Astrocyte (in vitro differentiated cells and primary cell): ENCODE results near the gene MPP2. TPM values are rescaled to one million over a fixed set of nuclear protein-coding genes. Genes with fewer than 3 reads are reported as not detected.

ENCODE experiments used
- DNase-seq: peaks from one replicate; pipeline ENCODE4 v3.0.0-alpha.2; 2010; ENCODE audit warnings: low read depth
- FAIRE-seq: peaks from 2 replicates; lab custom pipeline; 2011; peaks lifted over from hg19 to GRCh38; lab: Jason Lieb, UNC
- H2AFZ ChIP-seq: 2 replicates; pipeline ENCODE4 v1.6.0; 2012; ENCODE audit warnings: low read depth, low read length, inconsistent platforms
- H3K27ac ChIP-seq: 2 replicates; pipeline ENCODE4 v1.5.1; 2011; ENCODE audit warnings: low read depth, low read length, inconsistent platforms
- H3K27me3 ChIP-seq: 2 replicates; pipeline ENCODE4 v1.6.0; 2011; ENCODE audit warnings: low read length, inconsistent platforms; ENCODE audit not compliant: insufficient read depth
- H3K36me3 ChIP-seq: 2 replicates; pipeline ENCODE4 v1.5.1; 2011; ENCODE audit warnings: low read length, inconsistent platforms; ENCODE audit not compliant: insufficient read depth
- H3K4me1 ChIP-seq: 2 replicates; pipeline ENCODE4 v1.5.1; 2011; ENCODE audit warnings: low read length, inconsistent platforms; ENCODE audit not compliant: insufficient read depth
- H3K4me2 ChIP-seq: 2 replicates; pipeline ENCODE4 v1.6.0; 2012; ENCODE audit warnings: low read length, inconsistent platforms
- H3K4me3 ChIP-seq: 2 replicates; pipeline ENCODE4 v1.5.1; 2011; ENCODE audit warnings: low read depth, mild to moderate bottlenecking, low read length, inconsistent platforms; ENCODE audit not compliant: insufficient read depth
- H3K79me2 ChIP-seq: 2 replicates; pipeline ENCODE4 v1.6.0; 2012; ENCODE audit warnings: mild to moderate bottlenecking, low read length, inconsistent platforms; ENCODE audit not compliant: insufficient read depth
- H3K9ac ChIP-seq: 2 replicates; pipeline ENCODE4 v1.6.0; 2012; ENCODE audit warnings: mild to moderate bottlenecking, low read length, inconsistent platforms
- H3K9me3 ChIP-seq: 2 replicates; pipeline ENCODE4 v1.5.1; 2012; ENCODE audit warnings: low read depth, mild to moderate bottlenecking, low read length, inconsistent platforms; ENCODE audit not compliant: insufficient read depth
- H4K20me1 ChIP-seq: 2 replicates; pipeline ENCODE4 v1.6.0; 2012; ENCODE audit warnings: low read length, inconsistent platforms; ENCODE audit not compliant: insufficient read depth
- H3K27ac Mint-ChIP-seq: one replicate; pipeline ENCODE4 v1.8.0; 2021; ENCODE audit warnings: mild to moderate bottlenecking, mixed read lengths; ENCODE audit not compliant: unreplicated experiment
- H3K27me3 Mint-ChIP-seq: one replicate; pipeline ENCODE4 v1.8.0; 2021; ENCODE audit warnings: low read depth, mixed read lengths; ENCODE audit not compliant: unreplicated experiment
- H3K36me3 Mint-ChIP-seq: one replicate; pipeline ENCODE4 v1.8.0; 2021; ENCODE audit warnings: low read depth, mixed read lengths; ENCODE audit not compliant: unreplicated experiment
- H3K4me1 Mint-ChIP-seq: one replicate; pipeline ENCODE4 v1.8.0; 2021; ENCODE audit warnings: low read depth, mixed read lengths; ENCODE audit not compliant: unreplicated experiment
- H3K4me3 Mint-ChIP-seq: one replicate; pipeline ENCODE4 v1.8.0; 2021; ENCODE audit warnings: mild to moderate bottlenecking, moderate library complexity, mixed read lengths; ENCODE audit not compliant: unreplicated experiment
- H3K9me3 Mint-ChIP-seq: one replicate; pipeline ENCODE4 v1.8.0; 2021; ENCODE audit warnings: mild to moderate bottlenecking, mixed read lengths; ENCODE audit not compliant: unreplicated experiment
- EZH2 ChIP-seq: IDR thresholded peaks from 2 replicates; pipeline ENCODE4 v1.6.1; 2012; ENCODE audit warnings: mild to moderate bottlenecking, low read length, inconsistent platforms; ENCODE audit not compliant: insufficient read depth
- total RNA-seq: library from RNA; stranded (reverse); gene quantifications from 2 replicates; pipeline ENCODE4 v1.2.1, GENCODE V29; 2021
- TF ChIP-seq, protein P1 (sequence below): IDR thresholded peaks from 2 replicates; pipeline ENCODE4 v1.5.1; 2011; ENCODE audit warnings: low read depth, mild to moderate bottlenecking, inconsistent platforms, low read length, moderate library complexity; ENCODE audit not compliant: insufficient read depth

Gene MPP2
- total RNA-seq, 1 donor from 2014 or later: 8.0 TPM

DNA sequence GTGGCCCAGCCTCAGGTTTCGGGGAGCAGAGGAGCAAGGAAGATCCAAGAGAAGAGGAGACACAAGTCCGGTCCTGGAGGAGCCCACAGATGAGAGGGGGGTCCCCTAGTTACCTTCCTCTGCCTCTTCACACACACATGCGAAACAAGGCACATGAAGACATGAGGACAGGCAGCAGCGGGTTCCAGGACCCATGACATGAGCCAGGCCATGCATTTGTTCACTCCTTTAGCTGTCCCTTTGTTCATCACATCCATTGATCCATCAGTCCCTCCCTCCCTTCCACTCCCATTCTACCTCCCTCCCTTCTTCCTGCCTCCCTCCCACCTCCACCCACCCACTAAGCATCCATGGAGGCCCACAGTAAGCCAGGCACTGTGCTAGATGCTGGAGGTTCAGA lies 25.6 kb upstream of the MPP2 start:
- Histone ChIP-seq H3K4me1 (no peaks in the 10 kb centered on the region), H3K9me3 (no peaks in the 10 kb centered on the region), H3K27me3 (peaks cover 14% of the 10 kb centered on the region), H3K79me2 (no peaks in the 10 kb centered on the region), H3K27ac (no peak overlapping the region), H4K20me1 (no peaks in the 10 kb centered on the region), H3K9ac (no peak overlapping the region), H3K36me3 (no peaks in the 10 kb centered on the region), H2AFZ (no peak overlapping the region), H3K4me3 (no peak overlapping the region), H3K4me2 (no peak overlapping the region)
- Mint-ChIP-seq H3K27me3 (peaks cover 31% of the 10 kb centered on the region), H3K9me3 (no peaks in the 10 kb centered on the region), H3K36me3 (no peaks in the 10 kb centered on the region), H3K27ac (no peak overlapping the region), H3K4me3 (no peak overlapping the region), H3K4me1 (peaks cover 3% of the 10 kb centered on the region)
- TF ChIP-seq EZH2: no peak
- TF ChIP-seq, protein P1, sequence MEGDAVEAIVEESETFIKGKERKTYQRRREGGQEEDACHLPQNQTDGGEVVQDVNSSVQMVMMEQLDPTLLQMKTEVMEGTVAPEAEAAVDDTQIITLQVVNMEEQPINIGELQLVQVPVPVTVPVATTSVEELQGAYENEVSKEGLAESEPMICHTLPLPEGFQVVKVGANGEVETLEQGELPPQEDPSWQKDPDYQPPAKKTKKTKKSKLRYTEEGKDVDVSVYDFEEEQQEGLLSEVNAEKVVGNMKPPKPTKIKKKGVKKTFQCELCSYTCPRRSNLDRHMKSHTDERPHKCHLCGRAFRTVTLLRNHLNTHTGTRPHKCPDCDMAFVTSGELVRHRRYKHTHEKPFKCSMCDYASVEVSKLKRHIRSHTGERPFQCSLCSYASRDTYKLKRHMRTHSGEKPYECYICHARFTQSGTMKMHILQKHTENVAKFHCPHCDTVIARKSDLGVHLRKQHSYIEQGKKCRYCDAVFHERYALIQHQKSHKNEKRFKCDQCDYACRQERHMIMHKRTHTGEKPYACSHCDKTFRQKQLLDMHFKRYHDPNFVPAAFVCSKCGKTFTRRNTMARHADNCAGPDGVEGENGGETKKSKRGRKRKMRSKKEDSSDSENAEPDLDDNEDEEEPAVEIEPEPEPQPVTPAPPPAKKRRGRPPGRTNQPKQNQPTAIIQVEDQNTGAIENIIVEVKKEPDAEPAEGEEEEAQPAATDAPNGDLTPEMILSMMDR: no peak
- FAIRE-seq: no peak
- DNase-seq: no peak

DNA sequence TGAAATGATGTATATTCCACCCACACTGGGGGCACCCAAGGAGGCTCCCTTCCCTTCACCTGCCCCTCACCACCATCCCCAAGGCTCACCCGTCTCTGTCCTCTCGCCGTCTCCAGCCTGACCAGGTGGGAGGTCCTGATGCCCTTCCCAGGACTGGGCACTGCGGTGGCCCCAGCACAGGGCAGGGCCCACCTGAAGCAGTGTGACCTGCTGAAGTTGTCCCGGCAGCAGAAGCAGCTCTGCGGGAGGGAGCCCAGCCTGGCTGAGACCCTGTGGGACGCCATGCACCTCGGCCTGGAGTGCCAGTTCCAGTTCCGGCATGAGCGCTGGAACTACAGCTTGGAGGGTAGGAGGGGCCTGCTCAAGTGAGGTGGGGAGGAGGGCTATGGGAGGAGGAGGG lies 25.0 kb upstream of the MPP2 start:
- Mint-ChIP-seq H3K4me3 (no peak overlapping the region), H3K36me3 (no peaks in the 10 kb centered on the region), H3K27ac (peak overlapping the region; percentile 47), H3K27me3 (peaks cover 33% of the 10 kb centered on the region), H3K9me3 (no peaks in the 10 kb centered on the region), H3K4me1 (peaks cover 7% of the 10 kb centered on the region)
- H3K27me3 ChIP-seq: peaks cover 19% of the 10 kb centered on the region
- H3K79me2 ChIP-seq: no peaks in the 10 kb centered on the region
- no peak overlapping the region for H3K27ac ChIP-seq
- H3K4me1 ChIP-seq: no peaks in the 10 kb centered on the region
- no peak for FAIRE-seq
- H2AFZ ChIP-seq: no peak overlapping the region
- no peaks in the 10 kb centered on the region for H3K9me3 ChIP-seq
- TF ChIP-seq EZH2: no peak
- TF ChIP-seq, protein P1: no peak
- no peaks in the 10 kb centered on the region for H4K20me1 ChIP-seq
- DNase-seq: no peak
- no peak overlapping the region for H3K9ac ChIP-seq
- no peaks in the 10 kb centered on the region for H3K36me3 ChIP-seq
- H3K4me3 ChIP-seq: no peak overlapping the region
- no peak overlapping the region for H3K4me2 ChIP-seq

DNA sequence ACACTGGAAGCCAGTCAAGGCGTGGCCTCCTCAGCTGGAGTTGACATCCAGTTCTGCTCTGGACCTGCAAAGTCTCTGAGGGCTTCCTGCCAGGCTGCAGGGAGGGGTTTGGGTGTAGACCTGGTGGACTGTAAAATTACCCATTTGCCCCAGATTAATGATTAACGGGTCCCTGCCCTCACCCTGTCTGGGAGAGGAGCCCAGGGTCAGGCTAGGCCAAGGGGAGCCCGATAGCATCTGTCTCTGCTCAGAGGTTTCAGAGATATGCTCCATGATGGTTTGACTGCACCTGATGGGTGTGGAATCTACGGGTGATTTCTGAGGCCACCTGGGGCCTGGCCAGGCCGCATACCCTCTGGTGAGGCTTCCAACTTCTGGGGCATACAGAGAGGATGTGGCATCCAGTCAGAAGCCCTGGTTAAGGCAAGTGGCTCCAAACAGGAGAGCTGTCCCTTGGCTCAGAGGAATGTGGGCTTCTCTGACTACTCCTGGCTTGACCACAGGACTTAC lies 23.8 kb upstream of the MPP2 start:
- Histone ChIP-seq H3K9ac (no peak overlapping the region), H2AFZ (no peak overlapping the region), H3K79me2 (no peaks in the 10 kb centered on the region), H3K4me3 (no peak overlapping the region), H3K4me1 (no peaks in the 10 kb centered on the region), H3K4me2 (no peak overlapping the region), H3K27me3 (peaks cover 28% of the 10 kb centered on the region), H3K9me3 (no peaks in the 10 kb centered on the region), H3K27ac (no peak overlapping the region), H3K36me3 (no peaks in the 10 kb centered on the region), H4K20me1 (no peaks in the 10 kb centered on the region)
- no peak overlapping the region for H3K4me3 Mint-ChIP-seq
- H3K9me3 Mint-ChIP-seq: peaks cover 2% of the 10 kb centered on the region
- H3K36me3 Mint-ChIP-seq: no peaks in the 10 kb centered on the region
- peaks cover 4% of the 10 kb centered on the region for H3K4me1 Mint-ChIP-seq
- H3K27me3 Mint-ChIP-seq: peaks cover 33% of the 10 kb centered on the region
- no peak overlapping the region for H3K27ac Mint-ChIP-seq
- no peak for TF ChIP-seq EZH2
- TF ChIP-seq, protein P1: no peak
- DNase-seq (no peak), FAIRE-seq (no peak)
